Measurements from ENCODE around the gene HAUS2. TPM values are rescaled to one million over a fixed set of nuclear protein-coding genes. Genes with fewer than 3 reads are reported as not detected.

HAUS2 gene
- total RNA-seq, 1 experiment from 2014 or later, result 11.7 TPM

GRCh38 chr15:42581272-42581730, 32.7 kb downstream of the HAUS2 start:
- Mint-ChIP-seq H3K4me3 (ENCODE audit: low read depth, unreplicated experiment) (peak overlapping the region; percentile 67), H3K36me3 (ENCODE audit: insufficient read depth, unreplicated experiment) (peaks cover under 1% of the 10 kb centered on the region), H3K9me3 (ENCODE audit: low read depth, unreplicated experiment) (no peaks in the 10 kb centered on the region), H3K27ac (ENCODE audit: unreplicated experiment) (no peak overlapping the region), H3K27me3 (ENCODE audit: unreplicated experiment) (peaks cover 60% of the 10 kb centered on the region), H3K4me1 (ENCODE audit: low read depth, unreplicated experiment) (peaks cover 9% of the 10 kb centered on the region)
- DNase-seq, result peak; percentile 58
- CTCF ChIA-PET, result no interaction called here
- TF ChIP-seq, protein P1, sequence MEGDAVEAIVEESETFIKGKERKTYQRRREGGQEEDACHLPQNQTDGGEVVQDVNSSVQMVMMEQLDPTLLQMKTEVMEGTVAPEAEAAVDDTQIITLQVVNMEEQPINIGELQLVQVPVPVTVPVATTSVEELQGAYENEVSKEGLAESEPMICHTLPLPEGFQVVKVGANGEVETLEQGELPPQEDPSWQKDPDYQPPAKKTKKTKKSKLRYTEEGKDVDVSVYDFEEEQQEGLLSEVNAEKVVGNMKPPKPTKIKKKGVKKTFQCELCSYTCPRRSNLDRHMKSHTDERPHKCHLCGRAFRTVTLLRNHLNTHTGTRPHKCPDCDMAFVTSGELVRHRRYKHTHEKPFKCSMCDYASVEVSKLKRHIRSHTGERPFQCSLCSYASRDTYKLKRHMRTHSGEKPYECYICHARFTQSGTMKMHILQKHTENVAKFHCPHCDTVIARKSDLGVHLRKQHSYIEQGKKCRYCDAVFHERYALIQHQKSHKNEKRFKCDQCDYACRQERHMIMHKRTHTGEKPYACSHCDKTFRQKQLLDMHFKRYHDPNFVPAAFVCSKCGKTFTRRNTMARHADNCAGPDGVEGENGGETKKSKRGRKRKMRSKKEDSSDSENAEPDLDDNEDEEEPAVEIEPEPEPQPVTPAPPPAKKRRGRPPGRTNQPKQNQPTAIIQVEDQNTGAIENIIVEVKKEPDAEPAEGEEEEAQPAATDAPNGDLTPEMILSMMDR (IDR thresholded peaks at IDR 0.05; ENCODE audit: unreplicated experiment), result no peak
- intact Hi-C loops (cut with micrococcal nuclease; ENCODE audit: unreplicated experiment), result no loop called here
- BruUV-seq (replicated peaks), result no TSS peak

DNA sequence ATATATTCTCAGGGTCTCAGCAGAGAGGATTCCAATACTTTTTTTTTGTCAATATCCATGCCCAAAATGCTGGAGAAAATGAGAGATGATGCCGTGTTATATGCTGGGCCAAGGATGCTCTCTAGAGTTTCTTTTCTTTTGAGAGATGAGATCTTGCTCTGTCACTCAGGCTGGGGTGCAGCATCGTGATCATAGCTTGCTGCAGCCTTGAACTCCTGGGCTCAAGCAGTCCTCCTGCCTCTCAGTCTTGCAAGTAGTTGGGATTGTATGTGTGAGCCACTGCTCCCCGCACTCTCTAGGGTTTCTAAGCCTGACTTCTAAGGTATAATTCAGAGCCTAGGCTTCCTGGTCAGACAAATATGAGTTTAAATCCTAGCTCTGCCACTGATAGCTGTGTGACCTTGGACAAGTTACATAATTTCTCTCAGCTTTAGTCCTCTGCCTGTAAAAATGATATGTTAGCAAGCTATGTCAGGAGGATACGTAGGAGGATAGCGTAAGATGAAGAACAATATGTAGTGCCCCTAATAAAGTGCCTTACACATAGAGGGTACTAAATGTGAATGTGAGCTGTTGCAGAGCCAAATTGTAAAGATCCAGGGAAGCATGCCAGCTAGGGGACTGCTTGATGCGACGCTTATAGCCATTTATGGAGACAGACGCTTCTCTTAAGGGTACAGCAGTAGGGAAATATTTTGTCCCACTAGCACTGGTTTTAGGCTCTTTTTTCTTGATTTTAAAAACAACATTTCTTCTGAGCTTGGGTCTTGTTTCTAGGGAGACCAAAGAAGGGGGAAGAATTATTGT, 34.1 kb downstream of the HAUS2 start:
- H3K27ac Mint-ChIP-seq (ENCODE audit: unreplicated experiment), result no peak overlapping the region
- CTCF ChIA-PET, result no interaction called here
- intact Hi-C loops (cut with micrococcal nuclease; ENCODE audit: unreplicated experiment), result no loop called here

DNA sequence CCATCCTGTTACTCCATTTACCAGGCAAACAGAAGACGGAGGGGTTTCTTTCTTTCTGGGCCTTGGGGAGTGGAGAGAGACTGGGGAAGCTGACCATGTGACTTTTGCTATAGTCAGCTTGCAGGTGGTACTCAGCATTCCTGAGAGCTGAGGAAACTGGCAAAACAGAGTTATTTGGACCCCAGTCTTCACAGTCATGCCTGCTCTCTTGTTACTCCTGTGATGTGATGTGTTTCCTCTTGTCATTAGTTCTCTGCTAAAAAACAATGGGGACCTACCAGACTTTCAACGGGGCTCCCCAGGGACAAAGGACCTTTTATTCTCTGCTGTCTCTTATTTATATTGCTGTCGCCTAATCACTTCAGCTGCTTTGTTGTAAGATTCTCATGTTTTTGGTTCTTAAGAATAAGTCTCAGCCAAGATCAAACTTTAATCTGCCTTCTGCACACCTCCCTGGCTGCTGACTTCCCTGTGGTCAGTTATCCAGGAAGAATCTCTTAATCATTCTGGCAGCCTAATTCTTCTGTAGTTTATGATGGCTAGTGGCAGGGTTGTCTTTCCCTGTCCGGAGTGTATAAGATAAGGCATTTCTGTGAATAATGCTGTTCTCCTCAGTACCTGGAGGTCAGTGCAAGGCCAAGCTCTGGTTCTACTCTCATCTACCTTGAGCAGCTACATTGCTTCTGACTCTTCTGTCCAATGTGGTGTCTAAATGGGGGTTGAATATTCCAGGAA, 35.6 kb downstream of the HAUS2 start:
- intact Hi-C loops (cut with micrococcal nuclease; ENCODE audit: unreplicated experiment), result no loop called here
- TF ChIP-seq, protein P1 (IDR thresholded peaks at IDR 0.05; ENCODE audit: unreplicated experiment), result no peak
- Mint-ChIP-seq H3K27me3 (ENCODE audit: unreplicated experiment) (peaks cover 41% of the 10 kb centered on the region), H3K9me3 (ENCODE audit: low read depth, unreplicated experiment) (no peaks in the 10 kb centered on the region), H3K27ac (ENCODE audit: unreplicated experiment) (no peak overlapping the region), H3K4me3 (ENCODE audit: low read depth, unreplicated experiment) (no peak overlapping the region), H3K4me1 (ENCODE audit: low read depth, unreplicated experiment) (peaks cover 9% of the 10 kb centered on the region), H3K36me3 (ENCODE audit: insufficient read depth, unreplicated experiment) (no peaks in the 10 kb centered on the region)
- DNase-seq, result no peak
- CTCF ChIA-PET, result interaction anchor here (0.5 kb wide), 1 partner anchor 102 kb away, joined by 3 read pairs; no protein-coding TSS in a partner anchor
- BruUV-seq (replicated peaks), result no TSS peak

More for the DNA sequence above, 34.1 kb downstream of the HAUS2 start:
- TF ChIP-seq, protein P1 (IDR thresholded peaks at IDR 0.05; ENCODE audit: unreplicated experiment), result no peak
- no peak overlapping the region for H3K4me3 Mint-ChIP-seq (ENCODE audit: low read depth, unreplicated experiment)
- peaks cover 9% of the 10 kb centered on the region for H3K4me1 Mint-ChIP-seq (ENCODE audit: low read depth, unreplicated experiment)
- no peaks in the 10 kb centered on the region for H3K36me3 Mint-ChIP-seq (ENCODE audit: insufficient read depth, unreplicated experiment)
- no peaks in the 10 kb centered on the region for H3K9me3 Mint-ChIP-seq (ENCODE audit: low read depth, unreplicated experiment)
- H3K27me3 Mint-ChIP-seq (ENCODE audit: unreplicated experiment), result peaks cover 52% of the 10 kb centered on the region
- BruUV-seq (replicated peaks), result no TSS peak
- DNase-seq, result no peak

GRCh38 chr15:42590619-42591237, 42.1 kb downstream of the HAUS2 start:
- BruUV-seq (replicated peaks), result no TSS peak

More at GRCh38 chr15:42590619-42591237, 42.1 kb downstream of the HAUS2 start:
- Mint-ChIP-seq H3K4me1 (ENCODE audit: low read depth, unreplicated experiment) (no peaks in the 10 kb centered on the region), H3K36me3 (ENCODE audit: insufficient read depth, unreplicated experiment) (no peaks in the 10 kb centered on the region), H3K27ac (ENCODE audit: unreplicated experiment) (no peak overlapping the region), H3K9me3 (ENCODE audit: low read depth, unreplicated experiment) (no peaks in the 10 kb centered on the region), H3K27me3 (ENCODE audit: unreplicated experiment) (no peaks in the 10 kb centered on the region), H3K4me3 (ENCODE audit: low read depth, unreplicated experiment) (no peak overlapping the region)
- no peak for DNase-seq
- CTCF ChIA-PET, result interaction anchor here (0.7 kb wide), 1 partner anchor 168 kb away, joined by 4 read pairs; no protein-coding TSS in a partner anchor
- intact Hi-C loops (cut with micrococcal nuclease; ENCODE audit: unreplicated experiment), result no loop called here
- TF ChIP-seq, protein P1 (IDR thresholded peaks at IDR 0.05; ENCODE audit: unreplicated experiment), result no peak
